ENCODE results near the gene MYLK4. TPM values are rescaled to one million over a fixed set of nuclear protein-coding genes. Genes with fewer than 3 reads are reported as not detected.

Gene MYLK4
- total RNA-seq, 1 donor from 2014 or later, result 1.0 TPM

- TF ChIP-seq, protein P1, sequence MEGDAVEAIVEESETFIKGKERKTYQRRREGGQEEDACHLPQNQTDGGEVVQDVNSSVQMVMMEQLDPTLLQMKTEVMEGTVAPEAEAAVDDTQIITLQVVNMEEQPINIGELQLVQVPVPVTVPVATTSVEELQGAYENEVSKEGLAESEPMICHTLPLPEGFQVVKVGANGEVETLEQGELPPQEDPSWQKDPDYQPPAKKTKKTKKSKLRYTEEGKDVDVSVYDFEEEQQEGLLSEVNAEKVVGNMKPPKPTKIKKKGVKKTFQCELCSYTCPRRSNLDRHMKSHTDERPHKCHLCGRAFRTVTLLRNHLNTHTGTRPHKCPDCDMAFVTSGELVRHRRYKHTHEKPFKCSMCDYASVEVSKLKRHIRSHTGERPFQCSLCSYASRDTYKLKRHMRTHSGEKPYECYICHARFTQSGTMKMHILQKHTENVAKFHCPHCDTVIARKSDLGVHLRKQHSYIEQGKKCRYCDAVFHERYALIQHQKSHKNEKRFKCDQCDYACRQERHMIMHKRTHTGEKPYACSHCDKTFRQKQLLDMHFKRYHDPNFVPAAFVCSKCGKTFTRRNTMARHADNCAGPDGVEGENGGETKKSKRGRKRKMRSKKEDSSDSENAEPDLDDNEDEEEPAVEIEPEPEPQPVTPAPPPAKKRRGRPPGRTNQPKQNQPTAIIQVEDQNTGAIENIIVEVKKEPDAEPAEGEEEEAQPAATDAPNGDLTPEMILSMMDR (IDR thresholded peaks at IDR 0.05), result no peak
- peak overlapping the region; percentile 65 for H3K27ac Mint-ChIP-seq (ENCODE audit: unreplicated experiment)
- peaks cover 53% of the 10 kb centered on the region for H3K4me1 Mint-ChIP-seq (ENCODE audit: unreplicated experiment)
- H3K27me3 Mint-ChIP-seq (ENCODE audit: unreplicated experiment), result no peaks in the 10 kb centered on the region
- DNase-seq (ENCODE audit: extremely low spot score, unreplicated experiment), result no peak
- H3K4me3 Mint-ChIP-seq (ENCODE audit: unreplicated experiment), result peak overlapping the region; percentile 57
- H3K36me3 Mint-ChIP-seq (ENCODE audit: unreplicated experiment), result peaks cover 17% of the 10 kb centered on the region
- no peaks in the 10 kb centered on the region for H3K9me3 Mint-ChIP-seq (ENCODE audit: unreplicated experiment)
Measured at GRCh38 chr6:2770171-2770570, 19.4 kb upstream of the MYLK4 start.

GRCh38 chr6:2768696-2769095 is 18.0 kb upstream of the MYLK4 start:
- H3K9me3 Mint-ChIP-seq (ENCODE audit: unreplicated experiment), result no peaks in the 10 kb centered on the region
- TF ChIP-seq, protein P1 (IDR thresholded peaks at IDR 0.05), result no peak
- H3K4me3 Mint-ChIP-seq (ENCODE audit: unreplicated experiment), result peak overlapping the region; percentile 84
- peaks cover 61% of the 10 kb centered on the region for H3K4me1 Mint-ChIP-seq (ENCODE audit: unreplicated experiment)
- peak overlapping the region; percentile 86 for H3K27ac Mint-ChIP-seq (ENCODE audit: unreplicated experiment)
- DNase-seq (ENCODE audit: extremely low spot score, unreplicated experiment), result no peak
- H3K36me3 Mint-ChIP-seq (ENCODE audit: unreplicated experiment), result peaks cover 12% of the 10 kb centered on the region
- H3K27me3 Mint-ChIP-seq (ENCODE audit: unreplicated experiment), result no peaks in the 10 kb centered on the region

GRCh38 chr6:2767657-2768524 is 17.2 kb upstream of the MYLK4 start:
- H3K4me1 Mint-ChIP-seq (ENCODE audit: unreplicated experiment), result peaks cover 61% of the 10 kb centered on the region
- H3K4me3 Mint-ChIP-seq (ENCODE audit: unreplicated experiment), result peak overlapping the region; percentile 84
- H3K9me3 Mint-ChIP-seq (ENCODE audit: unreplicated experiment), result no peaks in the 10 kb centered on the region
- H3K36me3 Mint-ChIP-seq (ENCODE audit: unreplicated experiment), result peaks cover 6% of the 10 kb centered on the region
- peak overlapping the region; percentile 86 for H3K27ac Mint-ChIP-seq (ENCODE audit: unreplicated experiment)
- DNase-seq (ENCODE audit: extremely low spot score, unreplicated experiment), result no peak
- H3K27me3 Mint-ChIP-seq (ENCODE audit: unreplicated experiment), result no peaks in the 10 kb centered on the region
- TF ChIP-seq, protein P1 (IDR thresholded peaks at IDR 0.05), result no peak

DNA sequence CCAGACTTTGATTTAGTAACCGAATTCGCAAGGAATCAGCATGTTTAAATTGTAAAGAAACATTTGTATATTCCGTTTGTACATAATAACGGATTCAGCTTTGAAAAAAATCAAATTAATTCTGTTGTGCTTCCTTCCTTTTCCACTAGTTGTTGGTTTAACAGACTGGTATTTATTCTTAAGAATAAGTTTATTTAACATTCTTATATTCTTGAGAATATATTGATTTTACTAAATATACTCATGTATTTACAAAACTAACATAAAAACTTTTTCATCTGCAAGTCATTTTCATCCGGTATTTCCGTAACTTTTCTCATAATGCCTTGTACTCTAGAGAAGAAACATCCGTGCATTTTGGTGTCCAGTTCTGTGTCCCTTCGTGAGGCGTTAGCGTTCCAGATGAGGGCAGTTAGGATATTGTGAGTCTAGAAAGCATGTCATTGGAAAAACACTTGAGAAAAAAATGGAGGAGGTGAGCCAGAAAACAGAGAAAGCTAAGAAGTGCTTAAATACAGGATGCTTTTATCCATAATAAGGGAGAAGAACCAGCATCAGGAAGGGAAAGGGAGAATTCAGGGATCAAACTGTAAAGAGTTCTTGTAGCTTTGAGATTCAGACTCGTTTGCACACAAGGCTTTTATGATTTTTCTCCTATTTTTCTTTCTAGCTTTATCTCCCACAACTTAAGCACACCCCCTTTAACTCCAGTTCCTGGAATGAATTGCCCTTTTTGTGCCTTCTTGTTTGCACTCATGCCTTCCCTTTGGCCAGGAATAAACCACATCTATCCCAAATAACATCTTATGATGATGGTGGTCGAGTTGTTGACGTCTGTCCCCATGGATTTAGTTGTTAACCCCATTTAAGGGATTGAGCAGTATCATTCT is 16.3 kb upstream of the MYLK4 start:
- H3K4me3 Mint-ChIP-seq (ENCODE audit: unreplicated experiment), result peak overlapping the region; percentile 84
- peaks cover 58% of the 10 kb centered on the region for H3K4me1 Mint-ChIP-seq (ENCODE audit: unreplicated experiment)
- no peak for DNase-seq (ENCODE audit: extremely low spot score, unreplicated experiment)
- no peaks in the 10 kb centered on the region for H3K9me3 Mint-ChIP-seq (ENCODE audit: unreplicated experiment)
- no peaks in the 10 kb centered on the region for H3K27me3 Mint-ChIP-seq (ENCODE audit: unreplicated experiment)
- peak overlapping the region; percentile 88 for H3K27ac Mint-ChIP-seq (ENCODE audit: unreplicated experiment)
- TF ChIP-seq, protein P1 (IDR thresholded peaks at IDR 0.05), result no peak
- H3K36me3 Mint-ChIP-seq (ENCODE audit: unreplicated experiment), result peaks cover 6% of the 10 kb centered on the region
